ENCODE measurements around the gene AKIRIN2. TPM values are rescaled to one million over a fixed set of nuclear protein-coding genes. Genes with fewer than 3 reads are reported as not detected.

The AKIRIN2 gene
- total and polyA plus RNA-seq, 9 donors, result 24.3 to 53.6 (median 43.3) TPM

DNA sequence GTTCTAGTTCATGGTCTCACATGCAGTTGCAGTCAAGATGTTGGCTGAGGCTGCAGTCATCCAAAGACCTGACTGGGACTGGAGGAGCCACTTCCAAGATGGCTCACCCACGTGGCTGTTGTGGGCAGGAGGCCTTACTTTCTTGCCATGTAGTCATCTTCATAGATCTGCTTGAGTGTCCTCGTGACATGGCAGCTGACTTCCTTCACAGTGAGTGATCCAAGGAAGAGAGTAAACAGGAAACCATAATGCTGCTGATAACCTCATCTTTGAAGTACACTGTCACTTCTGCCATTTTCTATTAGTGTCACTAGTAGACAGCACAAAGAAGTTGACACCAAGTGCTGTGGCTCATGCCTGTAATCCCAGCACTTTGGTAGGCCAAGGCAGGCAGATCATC lies 40.1 kb upstream of the AKIRIN2 start:
- intact Hi-C loops (cut with DNase I), result no loop called here
- TF ChIP-seq EP300 (IDR thresholded peaks at IDR 0.05), result no peak
- no peak for TF ChIP-seq POLR2A (IDR thresholded peaks at IDR 0.05)
- TF ChIP-seq, protein P1, sequence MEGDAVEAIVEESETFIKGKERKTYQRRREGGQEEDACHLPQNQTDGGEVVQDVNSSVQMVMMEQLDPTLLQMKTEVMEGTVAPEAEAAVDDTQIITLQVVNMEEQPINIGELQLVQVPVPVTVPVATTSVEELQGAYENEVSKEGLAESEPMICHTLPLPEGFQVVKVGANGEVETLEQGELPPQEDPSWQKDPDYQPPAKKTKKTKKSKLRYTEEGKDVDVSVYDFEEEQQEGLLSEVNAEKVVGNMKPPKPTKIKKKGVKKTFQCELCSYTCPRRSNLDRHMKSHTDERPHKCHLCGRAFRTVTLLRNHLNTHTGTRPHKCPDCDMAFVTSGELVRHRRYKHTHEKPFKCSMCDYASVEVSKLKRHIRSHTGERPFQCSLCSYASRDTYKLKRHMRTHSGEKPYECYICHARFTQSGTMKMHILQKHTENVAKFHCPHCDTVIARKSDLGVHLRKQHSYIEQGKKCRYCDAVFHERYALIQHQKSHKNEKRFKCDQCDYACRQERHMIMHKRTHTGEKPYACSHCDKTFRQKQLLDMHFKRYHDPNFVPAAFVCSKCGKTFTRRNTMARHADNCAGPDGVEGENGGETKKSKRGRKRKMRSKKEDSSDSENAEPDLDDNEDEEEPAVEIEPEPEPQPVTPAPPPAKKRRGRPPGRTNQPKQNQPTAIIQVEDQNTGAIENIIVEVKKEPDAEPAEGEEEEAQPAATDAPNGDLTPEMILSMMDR (IDR thresholded peaks at IDR 0.05), result no peak
- no peaks in the 10 kb centered on the region for H3K36me3 ChIP-seq
- no peaks in the 10 kb centered on the region for H3K9me3 ChIP-seq
- H3K4me3 ChIP-seq, result no peak overlapping the region
- DNase-seq, result no peak
- H3K27ac ChIP-seq, result no peak overlapping the region
- no peaks in the 10 kb centered on the region for H3K4me1 ChIP-seq (ENCODE audit: insufficient read depth)
- WGBS, 3 donors, result 78 to 84% (median 84%) methylated on average over 2 of the region's 2 CpGs
- H3K27me3 ChIP-seq, result no peaks in the 10 kb centered on the region

DNA sequence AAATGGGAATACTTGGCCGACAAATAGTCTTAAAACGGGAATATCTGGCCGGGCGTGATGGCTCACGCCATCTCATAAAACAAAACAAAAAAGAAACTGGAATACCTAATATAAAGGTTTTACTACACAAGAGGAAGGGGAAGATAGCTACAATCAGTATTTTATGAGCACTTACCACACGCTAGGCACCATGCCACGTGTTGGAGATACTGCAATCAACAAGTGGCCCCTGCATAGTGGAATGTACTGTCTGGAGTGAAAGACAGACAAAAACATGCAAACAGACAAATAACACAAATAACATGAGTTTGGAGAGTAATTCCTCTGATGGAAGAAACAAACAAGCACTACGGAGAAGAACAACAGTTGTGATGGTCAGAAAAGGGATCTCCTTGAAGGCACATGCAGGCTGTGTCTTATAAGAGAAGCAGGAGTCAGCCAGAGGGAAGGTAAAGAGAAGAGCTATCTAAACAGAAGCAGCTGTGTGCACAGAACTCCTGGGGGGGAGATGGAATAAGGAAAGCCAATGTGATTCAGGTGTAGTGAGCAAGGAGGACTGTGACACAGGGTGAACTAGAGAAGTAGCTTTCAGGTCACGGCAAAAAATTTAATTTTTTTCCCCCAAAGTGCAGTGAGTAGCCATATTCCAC lies 39.1 kb upstream of the AKIRIN2 start:
- intact Hi-C loops (cut with DNase I), result no loop called here
- no peak for TF ChIP-seq POLR2A (IDR thresholded peaks at IDR 0.05)
- TF ChIP-seq, protein P1 (IDR thresholded peaks at IDR 0.05), result no peak
- TF ChIP-seq EP300 (IDR thresholded peaks at IDR 0.05), result no peak
- 80 to 87% (median 86%) methylated on average over 9 of the region's 9 CpGs for WGBS, 3 donors
- H3K9me3 ChIP-seq, result no peaks in the 10 kb centered on the region
- no peak overlapping the region for H3K27ac ChIP-seq
- DNase-seq, result no peak
- H3K4me1 ChIP-seq (ENCODE audit: insufficient read depth), result no peaks in the 10 kb centered on the region
- no peak overlapping the region for H3K4me3 ChIP-seq
- H3K27me3 ChIP-seq, result no peaks in the 10 kb centered on the region
- H3K36me3 ChIP-seq, result no peaks in the 10 kb centered on the region

- intact Hi-C loops (cut with DNase I), result no loop called here
- no peak overlapping the region for H3K4me3 ChIP-seq
- H3K27ac ChIP-seq, result no peak overlapping the region
- H3K4me1 ChIP-seq (ENCODE audit: insufficient read depth), result no peaks in the 10 kb centered on the region
- no peak for DNase-seq
- 36 to 57% (median 43%) methylated on average over 4 of the region's 4 CpGs for WGBS, 3 donors
- H3K36me3 ChIP-seq, result no peaks in the 10 kb centered on the region
- no peaks in the 10 kb centered on the region for H3K9me3 ChIP-seq
- H3K27me3 ChIP-seq, result no peaks in the 10 kb centered on the region
- TF ChIP-seq, protein P1 (IDR thresholded peaks at IDR 0.05), result no peak
- TF ChIP-seq EP300 (IDR thresholded peaks at IDR 0.05) (no peak), POLR2A (IDR thresholded peaks at IDR 0.05) (no peak)
Observed at GRCh38 chr6:87738744-87739143, 36.7 kb upstream of the AKIRIN2 start.

DNA sequence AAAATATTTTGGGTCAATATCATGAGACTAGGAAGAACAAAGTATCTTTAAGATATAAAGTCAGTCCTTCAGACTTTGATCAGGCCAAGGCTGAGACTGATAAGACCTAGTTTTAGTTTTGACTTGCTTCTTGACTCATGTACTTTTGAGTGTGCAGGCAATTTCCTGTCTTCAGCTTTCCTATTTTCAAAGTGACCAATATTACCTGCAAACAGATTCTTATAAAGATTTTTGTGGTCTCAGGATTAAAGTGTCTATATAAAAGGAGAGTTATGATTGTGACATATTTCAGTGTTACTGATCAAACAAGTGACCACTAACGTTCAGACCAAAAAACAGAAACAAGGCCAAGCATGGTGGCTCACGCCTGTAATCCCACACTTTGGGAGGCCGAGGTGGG lies 36.0 kb upstream of the AKIRIN2 start:
- no peak for DNase-seq
- WGBS, 3 donors, result 85 to 88% (median 86%) methylated on average over 3 of the region's 3 CpGs
- intact Hi-C loops (cut with DNase I), result no loop called here

More for the DNA sequence above, 36.0 kb upstream of the AKIRIN2 start:
- no peaks in the 10 kb centered on the region for H3K9me3 ChIP-seq
- H3K4me1 ChIP-seq (ENCODE audit: insufficient read depth), result no peaks in the 10 kb centered on the region
- H3K36me3 ChIP-seq, result no peaks in the 10 kb centered on the region
- no peak overlapping the region for H3K27ac ChIP-seq
- H3K4me3 ChIP-seq, result no peak overlapping the region
- TF ChIP-seq, protein P1 (IDR thresholded peaks at IDR 0.05), result no peak
- TF ChIP-seq EP300 (IDR thresholded peaks at IDR 0.05), result no peak
- no peak for TF ChIP-seq POLR2A (IDR thresholded peaks at IDR 0.05)
- no peaks in the 10 kb centered on the region for H3K27me3 ChIP-seq
